WERI-Rb-1 (cell line): Measurements from ENCODE around the gene S100PBP.

Experiments
- DNase-seq: peaks from one replicate; pipeline ENCODE4 v3.0.0-alpha.2; 2020
- H3K27ac ChIP-seq: fragments of 250-450 bp; sonication (Bioruptor Pico); 2 replicates; pipeline ENCODE4 v1.5.1; 2020; ENCODE audit warnings: mild to moderate bottlenecking, moderate library complexity
- H3K27me3 ChIP-seq: fragments of 250-450 bp; sonication (Bioruptor Pico); 2 replicates; pipeline ENCODE4 v1.5.1; 2021; ENCODE audit warnings: mild to moderate bottlenecking, low read depth, moderate library complexity; ENCODE audit not compliant: insufficient read depth, severe bottlenecking
- H3K36me3 ChIP-seq: fragments of 250-450 bp; sonication (Bioruptor Pico); 2 replicates; pipeline ENCODE4 v1.5.1; 2020; ENCODE audit warnings: mild to moderate bottlenecking, moderate library complexity
- H3K4me3 ChIP-seq: 2 replicates; pipeline ENCODE4 v1.5.1; 2011; ENCODE audit warnings: low read depth, mild to moderate bottlenecking, control low read depth, low read length
- H3K9me3 ChIP-seq: fragments of 250-450 bp; sonication (Bioruptor Pico); 2 replicates; pipeline ENCODE4 v1.5.1; 2021; ENCODE audit warnings: mild to moderate bottlenecking, moderate library complexity; ENCODE audit not compliant: severe bottlenecking
- CTCF ChIP-seq: IDR thresholded peaks from 2 replicates; pipeline ENCODE4 v1.5.1; 2011; ENCODE audit warnings: low read depth, mild to moderate bottlenecking, control low read depth, inconsistent platforms, low read length

S100PBP gene

GRCh38 chr1:32774950-32775634 lies 42.4 kb upstream of the S100PBP start:
- H3K9me3 ChIP-seq = no peaks in the 10 kb centered on the region
- no peak overlapping the region for H3K27ac ChIP-seq
- no peaks in the 10 kb centered on the region for H3K27me3 ChIP-seq
- TF ChIP-seq CTCF = no peak
- DNase-seq = no peak
- no peak overlapping the region for H3K4me3 ChIP-seq
- H3K36me3 ChIP-seq = peaks cover 79% of the 10 kb centered on the region

GRCh38 chr1:32775640-32776337 lies 41.7 kb upstream of the S100PBP start:
- Histone ChIP-seq H3K4me3 (no peak overlapping the region), H3K27ac (no peak overlapping the region), H3K27me3 (no peaks in the 10 kb centered on the region), H3K9me3 (no peaks in the 10 kb centered on the region), H3K36me3 (peaks cover 82% of the 10 kb centered on the region)
- no peak for TF ChIP-seq CTCF
- DNase-seq = no peak

GRCh38 chr1:32779242-32779641 lies 38.2 kb upstream of the S100PBP start:
- no peak overlapping the region for H3K27ac ChIP-seq
- H3K27me3 ChIP-seq = no peaks in the 10 kb centered on the region
- TF ChIP-seq CTCF = no peak
- no peak overlapping the region for H3K4me3 ChIP-seq
- DNase-seq = no peak
- H3K36me3 ChIP-seq = peaks cover 96% of the 10 kb centered on the region
- H3K9me3 ChIP-seq = no peaks in the 10 kb centered on the region

- no peak for DNase-seq
- no peaks in the 10 kb centered on the region for H3K9me3 ChIP-seq
- H3K27me3 ChIP-seq = no peaks in the 10 kb centered on the region
- TF ChIP-seq CTCF = no peak
- H3K36me3 ChIP-seq = peaks cover 96% of the 10 kb centered on the region
- H3K27ac ChIP-seq = no peak overlapping the region
- no peak overlapping the region for H3K4me3 ChIP-seq
Measured at GRCh38 chr1:32780005-32780404, 37.4 kb upstream of the S100PBP start.

- TF ChIP-seq CTCF = no peak
- no peak overlapping the region for H3K4me3 ChIP-seq
- H3K36me3 ChIP-seq = peaks cover 94% of the 10 kb centered on the region
- DNase-seq = no peak
- no peaks in the 10 kb centered on the region for H3K9me3 ChIP-seq
- no peaks in the 10 kb centered on the region for H3K27me3 ChIP-seq
- H3K27ac ChIP-seq = no peak overlapping the region
Measured at GRCh38 chr1:32780628-32781234, 36.7 kb upstream of the S100PBP start.
